ENCODE measurements around the gene ZGPAT. TPM values are rescaled to one million over a fixed set of nuclear protein-coding genes. Genes with fewer than 3 reads are reported as not detected.

The ZGPAT gene
- total RNA-seq, 3 donors from 2014 or later = 38.1 to 43.9 (median 42.0) TPM

- no peak for ATAC-seq
- Mint-ChIP-seq H3K4me3 (no peak overlapping the region), H3K36me3 (ENCODE audit: insufficient read depth) (no peaks in the 10 kb centered on the region), H3K9me3 (no peaks in the 10 kb centered on the region), H3K4me1 (ENCODE audit: low read depth) (peaks cover 7% of the 10 kb centered on the region), H3K27me3 (ENCODE audit: low read depth) (no peaks in the 10 kb centered on the region)
- no peak for DNase-seq
Measured at GRCh38 chr20:63744574-63745423, 37.0 kb downstream of the ZGPAT start.

GRCh38 chr20:63745424-63745805 lies 37.6 kb downstream of the ZGPAT start:
- no peak for ATAC-seq
- no peak for DNase-seq
- Mint-ChIP-seq H3K36me3 (ENCODE audit: insufficient read depth) (no peaks in the 10 kb centered on the region), H3K4me3 (no peak overlapping the region), H3K4me1 (ENCODE audit: low read depth) (peaks cover 8% of the 10 kb centered on the region), H3K9me3 (no peaks in the 10 kb centered on the region), H3K27me3 (ENCODE audit: low read depth) (no peaks in the 10 kb centered on the region)

- Mint-ChIP-seq H3K27me3 (ENCODE audit: low read depth) (no peaks in the 10 kb centered on the region), H3K4me1 (ENCODE audit: low read depth) (peaks cover 16% of the 10 kb centered on the region), H3K9me3 (no peaks in the 10 kb centered on the region), H3K36me3 (ENCODE audit: insufficient read depth) (no peaks in the 10 kb centered on the region), H3K4me3 (no peak overlapping the region)
- no peak for ATAC-seq
- no peak for DNase-seq
Measured at GRCh38 chr20:63745961-63746731, 38.3 kb downstream of the ZGPAT start.

GRCh38 chr20:63746751-63747315 lies 39.0 kb downstream of the ZGPAT start:
- Mint-ChIP-seq H3K4me3 (no peak overlapping the region), H3K36me3 (ENCODE audit: insufficient read depth) (no peaks in the 10 kb centered on the region), H3K27me3 (ENCODE audit: low read depth) (no peaks in the 10 kb centered on the region), H3K9me3 (no peaks in the 10 kb centered on the region), H3K4me1 (ENCODE audit: low read depth) (peaks cover 18% of the 10 kb centered on the region)
- DNase-seq = no peak
- ATAC-seq = no peak

- Mint-ChIP-seq H3K36me3 (ENCODE audit: insufficient read depth) (no peaks in the 10 kb centered on the region), H3K4me1 (ENCODE audit: low read depth) (peaks cover 21% of the 10 kb centered on the region), H3K27me3 (ENCODE audit: low read depth) (no peaks in the 10 kb centered on the region), H3K9me3 (no peaks in the 10 kb centered on the region), H3K4me3 (no peak overlapping the region)
- DNase-seq (no peak), ATAC-seq (no peak)
Measured at GRCh38 chr20:63747622-63748069, 39.8 kb downstream of the ZGPAT start.

GRCh38 chr20:63748070-63748933 lies 40.5 kb downstream of the ZGPAT start:
- Mint-ChIP-seq H3K27me3 (ENCODE audit: low read depth) (no peaks in the 10 kb centered on the region), H3K4me3 (no peak overlapping the region), H3K36me3 (ENCODE audit: insufficient read depth) (no peaks in the 10 kb centered on the region), H3K9me3 (no peaks in the 10 kb centered on the region), H3K4me1 (ENCODE audit: low read depth) (peaks cover 21% of the 10 kb centered on the region)
- no peak for DNase-seq
- no peak for ATAC-seq

GRCh38 chr20:63748934-63749270 lies 41.1 kb downstream of the ZGPAT start:
- Mint-ChIP-seq H3K36me3 (ENCODE audit: insufficient read depth) (no peaks in the 10 kb centered on the region), H3K4me1 (ENCODE audit: low read depth) (peaks cover 21% of the 10 kb centered on the region), H3K27me3 (ENCODE audit: low read depth) (no peaks in the 10 kb centered on the region), H3K4me3 (no peak overlapping the region), H3K9me3 (no peaks in the 10 kb centered on the region)
- ATAC-seq (no peak), DNase-seq (no peak)

- no peak overlapping the region for H3K4me3 Mint-ChIP-seq
- DNase-seq = no peak
- no peak for ATAC-seq
Measured at GRCh38 chr20:63749597-63750508, 42.0 kb downstream of the ZGPAT start.

GRCh38 chr20:63750807-63751470 lies 43.1 kb downstream of the ZGPAT start:
- peaks cover 21% of the 10 kb centered on the region for H3K4me1 Mint-ChIP-seq (ENCODE audit: low read depth)
- H3K27me3 Mint-ChIP-seq (ENCODE audit: low read depth) = no peaks in the 10 kb centered on the region
- ATAC-seq (peak; percentile 80 to 83), DNase-seq (peak; percentile 55)
- H3K36me3 Mint-ChIP-seq (ENCODE audit: insufficient read depth) = no peaks in the 10 kb centered on the region
- no peaks in the 10 kb centered on the region for H3K9me3 Mint-ChIP-seq
- peak overlapping the region; percentile 62 for H3K4me3 Mint-ChIP-seq

More at GRCh38 chr20:63749597-63750508, 42.0 kb downstream of the ZGPAT start:
- Mint-ChIP-seq H3K36me3 (ENCODE audit: insufficient read depth) (no peaks in the 10 kb centered on the region), H3K9me3 (no peaks in the 10 kb centered on the region), H3K4me1 (ENCODE audit: low read depth) (peaks cover 21% of the 10 kb centered on the region), H3K27me3 (ENCODE audit: low read depth) (no peaks in the 10 kb centered on the region)

- ATAC-seq (peak; percentile 17 to 22), DNase-seq (no peak)
- H3K36me3 Mint-ChIP-seq (ENCODE audit: insufficient read depth) = no peaks in the 10 kb centered on the region
- H3K4me3 Mint-ChIP-seq = peak overlapping the region; percentile 62
- H3K9me3 Mint-ChIP-seq = no peaks in the 10 kb centered on the region
- peaks cover 25% of the 10 kb centered on the region for H3K4me1 Mint-ChIP-seq (ENCODE audit: low read depth)
- H3K27me3 Mint-ChIP-seq (ENCODE audit: low read depth) = no peaks in the 10 kb centered on the region
Measured at GRCh38 chr20:63751471-63752271, 43.8 kb downstream of the ZGPAT start.

- Mint-ChIP-seq H3K4me3 (no peak overlapping the region), H3K9me3 (no peaks in the 10 kb centered on the region), H3K36me3 (ENCODE audit: insufficient read depth) (no peaks in the 10 kb centered on the region), H3K27me3 (ENCODE audit: low read depth) (no peaks in the 10 kb centered on the region), H3K4me1 (ENCODE audit: low read depth) (peaks cover 25% of the 10 kb centered on the region)
- no peak for ATAC-seq
- DNase-seq = no peak
Measured at GRCh38 chr20:63752411-63753101, 44.7 kb downstream of the ZGPAT start.

- Mint-ChIP-seq H3K4me1 (ENCODE audit: low read depth) (peaks cover 25% of the 10 kb centered on the region), H3K9me3 (no peaks in the 10 kb centered on the region), H3K36me3 (ENCODE audit: insufficient read depth) (no peaks in the 10 kb centered on the region), H3K27me3 (ENCODE audit: low read depth) (no peaks in the 10 kb centered on the region), H3K4me3 (no peak overlapping the region)
- ATAC-seq (no peak), DNase-seq (no peak)
Measured at GRCh38 chr20:63753381-63753780, 45.5 kb downstream of the ZGPAT start.
